K562 treated with DMSO at 1 percent for 12 hours (cell line): ENCODE data around the gene POLE3. TPM values are rescaled to one million over a fixed set of nuclear protein-coding genes. Genes with fewer than 3 reads are reported as not detected.

ENCODE experiments used
- total RNA-seq: library from RNA; unstranded; fragments of 300-600 nt; gene quantifications from 2 replicates; pipeline ENCODE4 v1.2.3, GENCODE V29; 2022; ENCODE audit not compliant: insufficient read depth

The POLE3 gene, protein sequence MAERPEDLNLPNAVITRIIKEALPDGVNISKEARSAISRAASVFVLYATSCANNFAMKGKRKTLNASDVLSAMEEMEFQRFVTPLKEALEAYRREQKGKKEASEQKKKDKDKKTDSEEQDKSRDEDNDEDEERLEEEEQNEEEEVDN
- total RNA-seq: 51.2 and 78.7 TPM in 2 replicates

DNA sequence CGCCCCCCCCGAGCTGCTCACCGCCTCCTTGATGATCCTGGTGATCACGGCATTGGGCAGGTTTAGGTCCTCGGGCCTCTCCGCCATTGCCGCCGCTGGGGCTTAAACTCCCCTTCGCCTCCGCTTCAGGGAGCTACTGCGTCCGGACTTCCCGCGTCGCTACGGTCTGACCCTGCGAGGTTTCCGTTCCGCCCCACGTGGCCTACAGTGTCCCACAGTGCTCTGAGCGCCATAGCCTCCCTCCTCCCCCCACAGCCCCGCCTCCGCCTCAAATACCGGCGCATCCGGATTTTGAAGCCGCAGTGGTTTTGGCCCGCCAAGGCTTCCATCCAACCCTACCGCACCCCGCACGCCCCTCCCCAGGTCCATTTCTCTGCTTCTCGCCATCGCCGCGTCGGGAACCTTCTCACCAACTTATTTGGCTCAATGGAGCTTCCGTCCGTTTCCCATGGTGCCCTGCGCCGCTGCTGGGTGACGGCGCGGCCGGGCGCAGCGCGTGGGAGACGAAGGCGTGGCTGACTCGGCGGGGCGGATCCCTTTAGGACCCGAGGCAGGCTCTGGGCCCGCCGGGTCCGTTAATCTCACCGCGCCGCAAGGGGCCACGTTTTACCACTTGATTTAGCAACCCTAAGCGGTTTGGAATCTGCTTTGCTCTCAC, at the start of gene POLE3, which contains the start of gene C9orf43:
POLE3 (minus strand) TSS at position 469 of the 658 bp plus-strand sequence; CDS start at position 87, 382 bp downstream.
C9orf43 (plus strand) TSS at position 541 of the 658 bp plus-strand sequence. CDS start 2,747 bp downstream, outside the sequence.

DNA sequence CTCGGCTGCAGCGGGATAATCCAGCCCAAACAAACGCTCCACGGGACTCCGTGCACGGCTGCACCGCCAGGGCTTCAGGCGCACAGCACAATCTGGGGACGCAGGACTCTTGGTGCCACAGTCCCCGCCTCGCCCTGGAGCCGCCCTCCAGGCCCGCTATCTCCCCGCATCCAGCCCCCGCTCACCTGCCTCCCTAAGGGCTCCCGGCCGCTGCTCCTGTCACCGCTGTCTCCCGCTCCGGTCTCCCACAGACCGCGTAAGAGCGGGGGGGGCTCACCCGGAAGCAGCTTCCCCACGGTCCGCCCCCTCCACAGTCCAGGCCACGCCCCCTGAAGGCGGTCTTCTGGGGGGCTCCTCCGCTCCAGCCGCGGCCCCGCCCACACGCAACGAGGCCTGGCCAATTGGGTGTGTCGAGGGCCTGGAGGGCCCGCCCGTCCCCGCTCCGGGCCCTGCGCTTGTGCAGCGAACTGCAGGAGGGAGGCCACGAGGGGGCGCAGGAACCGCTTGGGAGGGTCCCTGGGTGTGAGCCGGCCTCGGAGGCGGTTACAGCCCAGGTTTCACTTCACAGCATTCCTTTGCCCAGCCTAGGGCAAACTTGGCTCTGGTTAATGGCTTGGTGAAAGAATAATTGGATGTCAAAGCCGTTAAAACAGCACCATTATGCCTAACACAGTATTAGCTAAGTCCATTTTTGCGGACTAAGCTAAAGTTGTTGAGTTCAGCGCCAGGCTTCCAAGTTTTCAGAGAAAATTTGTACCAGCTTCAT, 9.3 kb downstream of the POLE3 start, which contains the start of gene ALAD:
ALAD (minus strand) TSS at position 258 of the 766 bp plus-strand sequence. CDS start 7,725 bp downstream, outside the sequence.

DNA sequence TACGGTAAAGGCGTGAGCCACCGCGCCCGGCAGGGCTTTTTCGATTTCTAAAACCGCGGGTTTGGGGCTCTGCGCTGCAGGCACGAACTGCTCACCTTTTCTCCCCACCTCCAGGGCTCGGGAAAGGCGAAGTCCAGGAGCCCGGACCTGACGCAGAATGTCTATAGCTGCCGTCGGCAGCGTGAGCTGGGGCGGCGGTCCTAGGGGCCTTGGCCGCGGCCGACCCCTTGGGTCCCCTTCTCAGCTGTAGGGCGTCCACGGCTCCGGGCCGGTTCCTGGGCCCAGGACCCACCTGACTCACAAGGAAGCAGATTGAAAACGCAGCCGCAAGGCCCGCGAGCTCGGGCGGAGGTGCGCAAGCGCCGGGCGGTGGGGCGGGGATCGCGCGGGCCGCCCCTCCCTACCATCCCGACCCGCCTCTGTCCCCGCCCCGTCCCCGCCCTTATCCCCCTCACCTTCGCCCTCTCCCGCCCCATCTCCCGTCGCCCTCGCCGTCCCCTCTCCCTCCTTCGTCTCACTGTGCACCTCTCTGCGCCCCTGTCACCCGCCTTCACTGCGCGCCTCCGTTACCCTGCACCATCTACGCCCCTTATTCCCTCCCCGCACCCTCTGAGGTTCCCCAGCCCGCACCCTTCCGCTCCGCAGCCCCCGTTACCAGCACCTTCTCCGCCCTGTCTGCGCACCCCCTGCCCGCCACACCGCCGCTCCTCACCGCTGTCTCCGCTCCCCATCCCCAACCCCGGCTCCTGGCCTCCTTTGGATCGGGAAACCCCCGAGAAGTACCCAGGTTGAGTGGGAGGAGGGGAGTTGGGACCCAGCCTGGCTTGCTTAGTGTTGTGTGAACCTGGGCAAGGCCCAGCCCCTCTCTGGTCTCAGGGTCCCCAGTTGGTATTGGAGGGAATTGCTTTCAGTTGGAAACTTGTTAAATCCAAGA, 33.6 kb downstream of the POLE3 start, which contains the start of gene HDHD3:
HDHD3 (minus strand) TSS at position 353 of the 934 bp plus-strand sequence. CDS start 2,632 bp downstream, outside the sequence.

Other genes starting within 250 kb of the POLE3 start
- 5.7 and 17.8 TPM in 2 replicates for gene FKBP15, start 189.4 kb downstream of the POLE3 start, total RNA-seq
- gene SLC31A1, start 189.1 kb downstream of the POLE3 start, total RNA-seq: 18.8 and 55.7 TPM in 2 replicates
- 29.7 and 31.8 TPM in 2 replicates for gene CDC26, start 135.1 kb downstream of the POLE3 start, total RNA-seq
- 14.3 and 29.1 TPM in 2 replicates for gene PRPF4, start 135.0 kb downstream of the POLE3 start, total RNA-seq
- gene RNF183, start 107.3 kb downstream of the POLE3 start, total RNA-seq: 0.53 TPM in 1 of 2 replicates, not detected in the other
- gene WDR31, start 70.4 kb downstream of the POLE3 start, total RNA-seq: 1.4 and 5.8 TPM in 2 replicates
- 0.97 and 1.1 TPM in 2 replicates for gene BSPRY, start 61.1 kb downstream of the POLE3 start, total RNA-seq
- 43.8 and 46.9 TPM in 2 replicates for gene HDHD3, start 33.7 kb downstream of the POLE3 start, total RNA-seq
- 24.0 and 59.9 TPM in 2 replicates for gene ALAD, start 9.4 kb downstream of the POLE3 start, total RNA-seq
- 0.41 TPM in 1 of 2 replicates, not detected in the other for gene C9orf43, start 72 bp upstream of the POLE3 start, total RNA-seq
- gene RGS3, start 53.1 kb upstream of the POLE3 start, total RNA-seq: 5.6 and 8.1 TPM in 2 replicates